B cell (primary cell): ENCODE results near the gene OTOGL. TPM values are rescaled to one million over a fixed set of nuclear protein-coding genes. Genes with fewer than 3 reads are reported as not detected.

Source experiments
- ATAC-seq: fragments of 200-7000 bp; cut with Tn5 transposase; one replicate; pipeline ENCODE4 v1.10.0; 2021; ENCODE audit warnings: low read depth, mild to moderate bottlenecking, moderate number of reproducible peaks, moderate library complexity
- CTCF ChIA-PET: fragments of 350-600 bp; sonication (Branson Sonifier 250); formaldehyde crosslinking; loops from one replicate; lab custom pipeline; 2021; ENCODE audit warnings: antibody characterized with exemption, inconsistent platforms; lab: Charles Lee
- POLR2A ChIA-PET: fragments of 350-600 bp; sonication (Branson Sonifier 250); formaldehyde crosslinking; loops from one replicate; lab custom pipeline; 2021; ENCODE audit warnings: antibody characterized with exemption; lab: Charles Lee
- DNase-seq: peaks from one replicate; pipeline ENCODE4 v3.0.0; 2013
- H2AFZ ChIP-seq: 2 replicates; pipeline ENCODE4 v1.6.1; 2012; ENCODE audit warnings: mild to moderate bottlenecking, low read depth, low read length; ENCODE audit not compliant: insufficient read depth, poor library complexity, severe bottlenecking
- H3K27ac ChIP-seq, 2 donors: 1 replicate in 1 of 2; 2 replicates in 1 of 2; pipeline ENCODE4 v1.5.1; 2012 to 2013; ENCODE audit warnings: low read length in 2 of 2, mild to moderate bottlenecking in 2 of 2, moderate library complexity in 1 of 2
- H3K27me3 ChIP-seq, 4 experiments: fragments of 200-600 bp in 1 of 4; sonication (generic) in 1 of 4; replicated peaks in 1 of 4; 1 replicate in 2 of 4; 2 replicates in 2 of 4; pipeline versions ENCODE4 v1.6.1 to v1.7.0; 2013 to 2016; ENCODE audit warnings: low read length in 3 of 4, mild to moderate bottlenecking in 2 of 4, mixed read lengths in 1 of 4, moderate library complexity in 1 of 4; ENCODE audit not compliant: insufficient read depth in 4 of 4, control insufficient read depth in 3 of 4; ENCODE audit errors: control extremely low read depth in 1 of 4
- H3K36me3 ChIP-seq, 2 experiments: replicated peaks in 1 of 2; 1 replicate in 1 of 2; 2 replicates in 1 of 2; pipeline versions ENCODE4 v1.6.1 to v1.7.1; 2013; ENCODE audit warnings: low read length in 1 of 2; ENCODE audit not compliant: insufficient read depth in 2 of 2, control insufficient read depth in 1 of 2; ENCODE audit errors: control extremely low read depth in 1 of 2, extremely low read depth in 1 of 2
- H3K4me1 ChIP-seq, 2 donors: fragments of 200-600 bp in 1 of 2; sonication (generic) in 1 of 2; 1 replicate in 1 of 2; 2 replicates in 1 of 2; pipeline versions ENCODE4 v1.5.1 to v1.6.1; 2013 to 2017; ENCODE audit warnings: low read length in 2 of 2; ENCODE audit not compliant: control insufficient read depth in 2 of 2, insufficient read depth in 2 of 2
- H3K4me2 ChIP-seq: replicated peaks from 2 replicates; pipeline ENCODE3; 2012; ENCODE audit warnings: mild to moderate bottlenecking, low read depth, low read length; ENCODE audit not compliant: poor library complexity, severe bottlenecking
- H3K4me3 ChIP-seq, 5 experiments: fragments of 200-600 bp in 1 of 5; sonication (generic) in 1 of 5; 1 replicate in 3 of 5; 2 replicates in 2 of 5; pipeline versions ENCODE4 v1.5.1 to v1.7.0; 2011 to 2016; ENCODE audit warnings: low read length in 4 of 5, mild to moderate bottlenecking in 4 of 5, low read depth in 2 of 5, control low read depth in 1 of 5, moderate library complexity in 1 of 5; ENCODE audit not compliant: insufficient read depth in 1 of 5; ENCODE audit errors: control extremely low read depth in 1 of 5, extremely low read depth in 1 of 5
- H3K79me2 ChIP-seq: fragments of 200-600 bp; sonication (generic); one replicate; pipeline ENCODE4 v1.6.0; 2016; ENCODE audit warnings: low read length; ENCODE audit not compliant: control insufficient read depth, insufficient read depth
- H3K9ac ChIP-seq: fragments of 200-600 bp; sonication (generic); 2 replicates; pipeline ENCODE4 v1.6.1; 2017; ENCODE audit warnings: mild to moderate bottlenecking, low read length, moderate library complexity
- H3K9me3 ChIP-seq, 3 donors: one replicate each; pipeline versions ENCODE4 v1.6.1 to v1.7.1; 2013; ENCODE audit warnings: low read length in 2 of 3; ENCODE audit not compliant: control insufficient read depth in 2 of 3, insufficient read depth in 1 of 3; ENCODE audit errors: control extremely low read depth in 1 of 3
- H4K20me1 ChIP-seq: 2 replicates; pipeline ENCODE4 v1.6.0; 2012; ENCODE audit warnings: mild to moderate bottlenecking, low read length; ENCODE audit not compliant: insufficient read depth, control insufficient read depth, poor library complexity, severe bottlenecking
- H3K27ac Mint-ChIP-seq: one replicate; pipeline ENCODE4 v1.8.0; 2021; ENCODE audit warnings: mixed read lengths
- H3K27me3 Mint-ChIP-seq: one replicate; pipeline ENCODE4 v1.8.0; 2021; ENCODE audit warnings: mixed read lengths
- H3K4me1 Mint-ChIP-seq: one replicate; pipeline ENCODE4 v1.8.0; 2021; ENCODE audit warnings: mixed read lengths
- H3K4me3 Mint-ChIP-seq: one replicate; pipeline ENCODE4 v1.8.0; 2021; ENCODE audit warnings: mixed read lengths
- H3K9me3 Mint-ChIP-seq: one replicate; pipeline ENCODE4 v1.8.0; 2022; ENCODE audit warnings: mixed read lengths; ENCODE audit not compliant: insufficient read depth
- CTCF ChIP-seq: fragments of 200-600 bp; IDR thresholded peaks from one replicate; pipeline ENCODE4 v1.8.0; 2022; ENCODE audit warnings: antibody characterized with exemption, mild to moderate bottlenecking
- EZH2 ChIP-seq: IDR thresholded peaks from 2 replicates; pipeline ENCODE4 v1.6.1; 2012; ENCODE audit warnings: borderline replicate concordance, low read depth, mild to moderate bottlenecking, moderate library complexity, low read length; ENCODE audit not compliant: insufficient read depth, poor library complexity, severe bottlenecking
- WGBS: methylation state at CpG from one replicate; pipeline ENCODE4 v1.1.5; 2013; ENCODE audit warnings: missing lambda C conversion rate; ENCODE audit not compliant: insufficient coverage; 5-methylcytosine and 5-hydroxymethylcytosine counted together
- intact Hi-C: fragments of 100-400 bp; cut with micrococcal nuclease; formaldehyde crosslinking; loops from one replicate; pipeline ENCODE4 v1.10.0; 2022
- polyA plus RNA-seq: library from polyadenylated mRNA; depleted of rRNA; stranded (reverse); fragments of >200 nt; gene quantifications from 2 replicates; pipeline ENCODE4 v1.2.3, GENCODE V29; 2012
- total RNA-seq, 2 donors: library from RNA; stranded (reverse); fragments of 120-200 nt in 1 of 2; gene quantifications; 1 replicate in 1 of 2; 2 replicates in 1 of 2; pipeline versions ENCODE4 v1.2.3 to v1.2.4, GENCODE V29; 2013 to 2022

Gene OTOGL
- total and polyA plus RNA-seq, 2 donors (not counting 1 experiment from before 2014, with no cell fraction given): not detected

- H3K9me3 ChIP-seq: no peaks in the 10 kb centered on the region
- Mint-ChIP-seq H3K4me3 (no peak overlapping the region), H3K27ac (no peak overlapping the region), H3K9me3 (no peaks in the 10 kb centered on the region), H3K27me3 (no peaks in the 10 kb centered on the region), H3K4me1 (no peaks in the 10 kb centered on the region)
- no peak for TF ChIP-seq CTCF
- no peak for TF ChIP-seq EZH2
- peaks cover 0 to 7% (median 0%) of the 10 kb centered on the region in 4 experiments for H3K27me3 ChIP-seq
- H3K27ac ChIP-seq: no peak overlapping the region
- intact Hi-C loops: no loop called here
- POLR2A ChIA-PET: no interaction called here
- no peaks in the 10 kb centered on the region for H3K79me2 ChIP-seq
- ATAC-seq (no peak), DNase-seq (no peak)
- H3K4me1 ChIP-seq: no peaks in the 10 kb centered on the region
- 80% methylated on average over 1 of the region's 3 CpGs for WGBS
- no peaks in the 10 kb centered on the region for H3K36me3 ChIP-seq
- H2AFZ ChIP-seq: no peak overlapping the region
- CTCF ChIA-PET: no interaction called here
- no peak overlapping the region for H3K9ac ChIP-seq
- no peak overlapping the region for H3K4me2 ChIP-seq
- H3K4me3 ChIP-seq: no peak overlapping the region
- no peaks in the 10 kb centered on the region for H4K20me1 ChIP-seq
Measured at GRCh38 chr12:80064269-80064668, 35.1 kb upstream of the OTOGL start.

- no peak overlapping the region for H3K27ac Mint-ChIP-seq
- no peaks in the 10 kb centered on the region for H3K27me3 Mint-ChIP-seq
- no peaks in the 10 kb centered on the region for H3K36me3 ChIP-seq
- no peaks in the 10 kb centered on the region for H4K20me1 ChIP-seq
- intact Hi-C loops: no loop called here
- TF ChIP-seq CTCF: no peak
- no peaks in the 10 kb centered on the region for H3K4me1 ChIP-seq
- no peaks in the 10 kb centered on the region for H3K9me3 ChIP-seq
- no peak overlapping the region for H2AFZ ChIP-seq
- no CpG with 5 or more reads among the region's 2 CpGs for WGBS
- H3K9me3 Mint-ChIP-seq: no peaks in the 10 kb centered on the region
- ATAC-seq (no peak), DNase-seq (no peak)
- H3K4me1 Mint-ChIP-seq: no peaks in the 10 kb centered on the region
- no peaks in the 10 kb centered on the region for H3K79me2 ChIP-seq
- H3K4me3 Mint-ChIP-seq: no peak overlapping the region
- H3K27ac ChIP-seq: no peak overlapping the region
- CTCF ChIA-PET: no interaction called here
- H3K4me2 ChIP-seq: no peak overlapping the region
- no peak overlapping the region for H3K4me3 ChIP-seq
- H3K9ac ChIP-seq: no peak overlapping the region
- peaks cover 0 to 7% (median 0%) of the 10 kb centered on the region in 4 experiments for H3K27me3 ChIP-seq
- POLR2A ChIA-PET: no interaction called here
Measured at GRCh38 chr12:80064951-80065350, 34.4 kb upstream of the OTOGL start.
